ENCODE results near the gene AQP5.

AQP5 gene

GRCh38 chr12:49961111-49961922, at the start of gene AQP5:
Gene AQP5 (plus strand): TSS chr12:49961872. CDS start chr12:49962018, 146 bp downstream.
- no peak for DNase-seq (ENCODE audit: low read depth)

- DNase-seq (ENCODE audit: low read depth) = no peak
Observed at GRCh38 chr12:49912345-49913255, 49.1 kb upstream of the AQP5 start.

- no peak for DNase-seq (ENCODE audit: low read depth)
Observed at GRCh38 chr12:49916129-49916919, 45.3 kb upstream of the AQP5 start.

DNA sequence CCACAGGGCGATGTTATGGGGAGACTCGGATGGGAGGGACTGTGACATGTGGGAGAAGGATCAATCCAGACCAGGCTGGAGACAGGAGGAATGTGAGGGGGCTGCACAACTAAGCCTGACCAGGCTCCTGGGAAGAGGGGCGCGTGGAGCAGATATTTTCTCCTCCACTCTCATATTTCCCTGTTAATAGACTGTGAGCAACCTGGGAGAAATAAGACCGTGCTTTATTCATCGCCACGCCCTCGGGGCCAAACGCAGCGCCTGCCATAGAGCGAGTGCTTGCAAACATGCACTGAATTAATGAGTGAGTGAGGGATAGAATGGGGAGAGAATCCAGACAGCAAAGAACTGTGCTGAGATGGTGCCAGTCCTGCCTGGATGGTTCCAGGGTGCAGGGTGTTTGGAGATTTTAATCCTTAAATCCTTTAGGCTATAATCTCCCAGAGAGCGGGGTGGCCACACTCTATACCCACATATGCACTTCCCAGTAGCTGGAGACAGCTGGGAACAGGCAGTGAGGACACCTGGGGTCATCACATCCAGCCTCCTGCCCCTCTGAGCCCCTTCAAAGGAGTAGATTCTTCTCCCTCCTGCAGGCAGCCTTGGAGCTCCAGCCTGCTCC, 44.4 kb upstream of the AQP5 start:
- no peak for DNase-seq (ENCODE audit: low read depth)

DNA sequence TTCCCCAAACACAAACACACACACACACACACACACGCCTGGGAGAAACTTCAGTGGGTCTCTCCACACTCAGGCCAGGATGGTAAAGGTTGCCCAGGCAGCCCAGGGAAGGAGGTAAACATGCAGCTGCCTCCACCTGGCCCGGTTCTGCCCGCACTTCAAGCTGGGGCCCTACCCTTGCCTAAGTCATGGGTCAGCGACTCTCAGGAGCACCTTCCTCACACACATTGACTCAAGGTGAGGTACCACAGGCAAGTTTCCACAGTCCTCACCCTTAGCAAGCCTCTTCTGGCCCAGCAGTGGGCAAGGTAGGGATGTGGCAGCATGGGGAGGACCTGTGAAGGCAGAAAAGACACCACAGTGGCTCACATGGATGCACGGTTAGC, 43.9 kb upstream of the AQP5 start:
- DNase-seq (ENCODE audit: low read depth) = no peak

GRCh38 chr12:49920241-49920914, 41.3 kb upstream of the AQP5 start:
- DNase-seq (ENCODE audit: low read depth) = peak; percentile 46

- DNase-seq (ENCODE audit: low read depth) = no peak
Observed at GRCh38 chr12:49920915-49921286, 40.8 kb upstream of the AQP5 start.

DNA sequence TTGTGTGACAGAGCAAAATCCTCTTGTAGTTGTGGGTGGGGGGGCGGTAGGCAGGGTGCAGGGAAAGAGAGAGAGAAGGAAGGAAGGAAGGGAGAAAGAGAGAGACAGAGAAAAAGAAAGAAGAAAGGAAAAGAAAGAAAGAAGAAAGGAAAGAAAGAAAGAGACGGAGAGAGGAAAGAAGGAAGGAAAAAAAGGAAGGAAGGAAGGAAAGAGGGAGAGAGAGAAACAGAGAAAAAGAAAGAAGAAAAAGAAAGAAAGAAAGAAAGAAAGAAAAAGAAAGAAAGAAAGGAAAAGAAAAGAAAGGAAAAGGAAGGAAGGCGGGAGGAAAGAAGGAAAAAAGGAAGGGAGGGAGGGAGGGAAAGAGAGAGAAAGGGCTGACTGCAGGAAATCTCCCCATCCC, 40.4 kb upstream of the AQP5 start:
- no peak for DNase-seq (ENCODE audit: low read depth)

DNA sequence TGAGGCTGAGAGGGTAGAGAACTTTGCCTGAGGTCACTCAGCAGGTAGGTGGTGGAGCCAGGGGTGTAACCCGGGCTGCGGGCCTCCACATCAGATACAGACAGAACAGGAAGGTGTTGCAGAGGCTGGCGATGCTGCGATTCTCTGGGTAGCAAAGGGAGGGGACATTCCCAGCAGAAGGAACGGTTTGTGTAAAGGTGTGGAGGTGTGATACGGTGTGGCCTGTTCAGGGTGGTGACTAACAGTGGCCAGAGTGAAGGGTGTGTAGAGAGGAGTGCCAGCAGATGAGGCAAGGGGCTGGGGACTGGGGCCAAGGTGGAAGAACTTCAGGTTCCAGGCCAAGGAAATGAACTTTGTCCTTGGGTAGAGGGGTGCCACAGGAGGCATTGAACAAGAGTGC, 39.7 kb upstream of the AQP5 start:
- DNase-seq (ENCODE audit: low read depth) = no peak

DNA sequence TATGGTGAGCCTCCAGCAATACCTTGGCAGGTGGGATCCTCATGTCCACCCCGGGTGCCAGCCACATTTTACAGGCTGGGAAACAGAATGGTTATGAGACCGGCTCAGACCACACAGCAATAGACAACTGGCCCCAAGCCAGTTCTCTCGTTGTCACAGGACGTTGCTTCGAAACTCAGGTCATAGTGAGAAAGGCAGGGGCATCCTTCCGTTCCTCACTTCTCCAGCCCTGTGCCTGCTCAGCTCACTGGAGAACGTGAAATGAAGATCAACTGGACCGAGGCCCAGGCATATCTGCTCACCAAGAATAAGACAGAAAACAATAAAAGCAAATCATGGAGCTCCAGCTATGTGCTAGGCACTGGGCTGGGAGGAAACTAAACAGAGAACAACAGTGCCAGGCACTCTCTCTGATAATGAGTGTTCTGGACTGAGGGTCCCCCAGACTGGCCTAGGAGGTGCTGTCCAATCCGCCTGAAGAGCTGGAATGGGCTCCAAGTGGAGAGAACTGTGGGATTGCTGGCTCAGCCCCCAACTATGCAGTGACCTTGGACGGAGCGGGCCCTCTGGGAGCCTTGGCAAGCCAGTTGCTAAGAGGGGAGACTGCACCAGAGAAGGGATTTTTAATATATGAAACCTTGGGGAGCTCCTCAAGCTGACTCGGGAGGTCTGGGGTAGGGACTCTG, 39.2 kb upstream of the AQP5 start:
- DNase-seq (ENCODE audit: low read depth) = no peak

DNA sequence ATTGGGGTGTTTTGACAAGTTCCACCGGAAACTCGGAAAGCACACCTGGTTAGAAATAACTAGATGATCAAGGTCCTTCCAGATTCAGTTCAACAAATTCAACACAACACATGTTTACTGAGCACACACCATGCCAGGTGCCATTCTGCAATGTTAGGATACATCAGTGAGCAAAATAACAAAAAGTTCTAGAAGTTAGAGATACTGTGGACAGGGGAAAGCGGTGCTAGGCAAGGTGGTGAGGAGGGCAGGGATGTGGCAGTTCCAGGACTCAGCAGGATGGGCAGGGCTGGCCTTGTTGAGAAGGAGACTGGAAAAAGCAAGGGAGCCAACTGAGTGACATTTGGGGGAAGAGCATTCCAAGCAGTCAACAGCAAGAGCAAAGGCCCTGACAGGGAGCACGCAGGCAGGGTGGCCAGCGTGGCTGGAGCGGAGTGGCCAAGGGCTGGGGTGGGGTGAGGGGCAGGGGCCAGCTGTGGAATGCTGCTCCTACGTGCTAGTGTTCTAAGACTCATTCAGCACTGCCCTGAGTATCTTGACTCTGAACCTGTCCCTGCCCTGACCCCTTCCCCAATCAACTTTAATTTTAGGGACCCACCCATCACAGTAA, 38.5 kb upstream of the AQP5 start:
- DNase-seq (ENCODE audit: low read depth) = no peak

DNA sequence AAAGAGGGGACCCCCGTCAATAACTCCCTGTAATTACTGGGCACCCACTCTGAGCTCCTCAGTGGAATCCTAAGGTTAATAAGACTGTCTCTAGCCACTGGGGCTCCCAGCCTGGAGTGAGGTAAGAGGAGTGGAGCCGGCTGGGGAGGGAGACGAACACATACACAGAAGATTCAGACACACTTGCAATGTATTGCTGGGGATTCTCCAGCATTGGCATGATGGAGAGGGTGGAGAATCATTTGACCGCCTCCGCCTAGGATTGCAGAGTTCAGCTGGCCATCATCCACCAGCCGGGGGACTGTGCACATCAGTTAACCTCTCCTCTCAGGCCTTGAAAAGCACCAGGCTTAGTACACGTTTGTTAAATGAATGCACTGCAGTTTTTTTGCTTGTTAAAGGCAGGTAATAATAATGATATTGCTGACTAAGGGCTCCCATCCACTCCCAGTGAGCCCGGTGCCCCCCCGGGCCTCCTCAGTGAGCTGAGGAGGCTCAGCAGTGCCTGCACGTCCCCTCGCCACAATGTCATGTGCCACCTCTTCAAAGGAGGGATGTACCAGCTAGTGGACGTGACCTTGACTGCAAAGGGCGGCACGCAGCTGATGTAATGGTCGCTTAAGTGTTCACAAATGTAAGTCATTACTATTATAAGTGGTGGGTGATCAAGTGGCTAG, 37.7 kb upstream of the AQP5 start:
- no peak for DNase-seq (ENCODE audit: low read depth)

DNA sequence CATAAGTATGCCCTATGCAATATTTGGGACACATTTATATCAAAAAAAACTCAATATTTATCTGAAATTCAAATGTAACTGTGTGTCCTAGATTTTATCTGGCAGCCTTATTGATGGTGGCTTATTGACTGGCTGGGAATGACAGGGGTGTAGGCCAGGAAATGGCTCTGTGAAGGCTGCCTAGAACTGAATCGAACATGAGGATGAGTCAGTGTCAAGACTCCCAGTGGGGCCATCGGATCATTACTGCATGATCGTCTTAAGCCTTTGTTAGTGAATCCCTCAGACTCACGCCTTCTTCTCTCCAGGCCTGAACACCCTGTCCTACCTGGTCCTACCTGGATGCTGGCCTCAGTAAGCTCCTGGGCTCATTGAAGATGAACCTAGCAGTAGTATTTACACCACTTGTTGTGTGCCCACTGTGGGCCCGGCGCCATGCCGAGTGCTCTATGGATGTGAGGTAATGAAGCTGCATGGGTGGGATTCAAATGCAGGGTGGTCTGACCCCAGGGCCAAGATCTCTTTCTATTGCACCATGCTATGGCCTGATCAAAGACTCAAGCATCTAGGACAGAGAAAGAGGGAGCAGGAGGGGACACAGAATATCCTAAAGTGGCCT, 36.9 kb upstream of the AQP5 start:
- DNase-seq (ENCODE audit: low read depth) = no peak

DNA sequence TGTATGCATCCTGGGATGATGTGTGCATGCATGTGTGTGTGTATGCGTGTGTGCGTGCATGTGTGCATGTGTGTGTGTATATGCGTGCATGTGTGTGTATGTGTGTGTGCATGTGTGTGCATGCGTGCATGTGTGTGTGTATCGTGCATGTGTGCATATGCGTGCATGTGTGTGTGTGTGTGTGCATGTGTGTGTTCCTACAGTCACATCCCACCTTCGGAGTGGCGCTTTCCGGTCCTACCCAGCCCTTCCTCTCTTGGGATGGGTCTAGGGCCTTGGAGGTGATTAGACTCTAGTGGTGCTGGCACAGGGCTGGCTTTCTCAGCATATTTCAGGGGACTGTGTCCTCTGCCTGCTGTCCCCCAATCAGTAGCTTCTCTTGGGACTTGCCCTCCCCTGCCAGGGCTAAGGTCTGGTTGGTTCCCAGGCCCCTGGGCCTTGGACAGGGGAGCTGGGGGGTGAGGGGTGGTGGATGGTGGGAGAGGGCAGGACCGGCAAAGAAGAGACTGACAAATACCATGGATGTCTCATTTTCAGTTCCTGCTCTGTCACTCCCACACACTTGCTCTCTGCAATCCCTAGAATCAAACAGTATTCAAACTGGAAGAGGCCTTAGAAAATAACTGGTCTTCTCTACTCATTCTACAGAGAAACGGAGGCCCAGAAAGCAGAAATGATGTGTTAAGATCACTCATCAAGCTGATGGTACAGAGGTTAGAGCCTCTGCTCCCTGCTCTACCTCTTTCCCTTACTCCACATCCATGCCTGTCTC, 36.1 kb upstream of the AQP5 start:
- no peak for DNase-seq (ENCODE audit: low read depth)

DNA sequence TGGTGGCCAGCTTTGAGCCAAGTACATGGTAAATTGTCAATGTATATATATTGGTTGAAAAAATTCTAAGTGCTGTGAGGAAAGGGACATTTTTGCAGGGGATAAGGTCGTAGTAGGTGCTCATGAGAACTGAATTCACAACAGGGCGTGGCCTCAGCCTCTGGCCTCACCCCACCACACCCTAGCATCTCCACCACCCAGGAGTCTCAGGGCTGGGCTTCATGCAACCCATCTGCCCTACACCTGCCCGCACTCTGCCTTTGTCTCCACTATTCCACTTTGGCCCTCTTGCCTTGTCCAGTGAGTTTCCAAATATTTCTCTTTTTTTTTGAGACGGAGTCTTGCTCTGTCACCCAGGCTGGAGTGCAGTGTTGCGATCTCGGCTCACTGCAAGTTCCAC, 33.2 kb upstream of the AQP5 start:
- no peak for DNase-seq (ENCODE audit: low read depth)

DNA sequence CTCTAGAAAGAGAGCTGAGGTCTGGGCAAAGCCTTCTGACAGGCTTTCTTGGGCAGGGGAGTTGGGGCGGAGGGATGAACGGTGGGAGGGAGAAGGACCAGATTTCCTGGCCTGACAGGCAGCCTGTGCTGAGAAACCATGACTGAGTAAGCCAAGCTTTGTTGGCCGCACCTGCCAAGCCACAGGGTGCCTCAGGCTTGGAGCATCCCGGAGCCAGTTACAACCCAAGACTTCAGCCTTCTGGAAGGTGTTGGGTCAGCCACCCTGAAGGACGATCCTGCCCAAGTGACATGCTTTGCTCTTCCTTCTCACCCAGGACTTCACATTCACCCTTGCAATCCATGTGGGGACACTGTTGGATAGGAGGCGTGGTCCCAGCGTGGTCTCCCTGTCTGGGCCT, 32.1 kb upstream of the AQP5 start:
- no peak for DNase-seq (ENCODE audit: low read depth)

DNA sequence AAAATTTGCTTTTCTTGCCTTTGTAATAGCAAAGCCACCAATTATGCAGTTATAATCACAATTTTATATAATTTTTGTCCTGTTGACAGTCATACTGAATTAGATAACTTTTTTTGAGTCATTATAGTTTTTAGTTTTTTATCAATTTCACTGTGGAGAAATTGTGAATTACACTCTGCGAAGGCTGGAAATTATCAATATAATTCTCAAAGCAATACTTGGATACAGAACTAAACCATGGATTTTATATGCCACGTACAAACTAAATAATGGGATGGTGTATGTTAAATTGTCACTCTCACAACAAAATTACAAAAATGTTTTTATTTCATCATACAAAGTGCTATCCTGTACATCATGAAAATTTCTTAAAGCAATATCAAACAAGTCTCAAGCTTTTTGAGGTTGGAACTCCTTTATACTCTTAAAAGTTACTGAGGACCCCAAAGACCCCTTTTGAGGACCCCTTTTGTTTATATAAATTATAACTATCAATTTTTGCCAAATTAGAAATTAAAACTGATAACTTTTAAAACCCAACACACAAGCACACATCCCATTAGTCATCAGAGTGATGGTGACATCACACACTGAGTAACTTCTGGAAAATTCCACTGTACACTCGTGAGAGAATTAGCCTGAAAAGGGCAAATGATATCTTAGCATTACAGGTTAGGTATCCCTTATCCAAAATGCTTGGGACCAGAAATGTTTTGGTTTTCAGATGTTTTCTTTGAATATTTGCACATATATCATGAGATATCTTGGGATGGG, 31.0 kb upstream of the AQP5 start:
- peak; percentile 70 for DNase-seq (ENCODE audit: low read depth)

GRCh38 chr12:49932023-49932422, 29.6 kb upstream of the AQP5 start:
- no peak for DNase-seq (ENCODE audit: low read depth)
